ENCODE measurements around the gene MFAP2. TPM values are rescaled to one million over a fixed set of nuclear protein-coding genes. Genes with fewer than 3 reads are reported as not detected.

MFAP2 gene
- total RNA-seq, 1 donor from 2014 or later = 154 TPM

DNA sequence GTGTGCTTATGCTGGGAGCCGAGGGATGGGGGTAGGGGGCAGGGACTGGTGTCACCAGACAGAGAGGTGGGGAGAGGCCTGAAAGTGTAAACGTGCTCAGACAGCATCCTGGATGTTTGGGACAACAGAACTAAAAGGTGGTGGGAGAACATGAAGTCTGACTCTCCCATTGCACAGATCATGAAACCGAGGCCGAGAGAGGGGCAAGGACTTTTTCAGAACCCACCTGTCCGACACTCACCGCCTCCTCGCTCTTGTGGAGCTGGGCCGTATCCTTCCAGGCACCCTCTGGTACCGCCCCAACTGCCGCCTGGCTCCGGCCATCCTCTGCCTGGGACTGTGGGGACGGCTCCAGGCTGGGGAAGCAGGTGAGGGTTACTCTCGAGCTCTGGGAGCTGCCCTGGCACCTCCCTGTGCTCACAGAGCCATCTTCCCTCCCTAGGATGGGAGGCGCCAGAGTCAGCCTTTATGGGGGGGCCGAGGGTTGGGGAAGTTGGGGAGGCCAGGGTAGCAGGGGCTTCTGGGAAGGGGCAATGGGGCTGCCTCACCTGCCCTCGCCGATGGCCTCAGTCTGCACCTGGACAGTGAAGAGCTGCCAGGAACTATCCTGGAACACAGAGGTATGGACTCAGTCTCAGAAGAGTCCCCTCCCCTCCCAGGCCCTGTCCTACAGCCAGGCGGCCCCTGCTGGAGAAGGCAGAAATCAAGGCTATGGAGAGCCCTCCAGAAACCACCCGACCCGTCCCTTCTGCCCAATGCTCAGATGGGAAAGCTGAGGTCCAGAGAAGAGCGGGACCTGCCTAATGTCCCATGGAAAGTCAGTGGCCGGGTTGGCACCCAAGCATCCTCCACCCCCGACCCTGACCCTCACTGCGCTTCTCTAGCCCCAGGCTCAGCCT, 24.3 kb upstream of the MFAP2 start:
- TF ChIP-seq, protein P1, sequence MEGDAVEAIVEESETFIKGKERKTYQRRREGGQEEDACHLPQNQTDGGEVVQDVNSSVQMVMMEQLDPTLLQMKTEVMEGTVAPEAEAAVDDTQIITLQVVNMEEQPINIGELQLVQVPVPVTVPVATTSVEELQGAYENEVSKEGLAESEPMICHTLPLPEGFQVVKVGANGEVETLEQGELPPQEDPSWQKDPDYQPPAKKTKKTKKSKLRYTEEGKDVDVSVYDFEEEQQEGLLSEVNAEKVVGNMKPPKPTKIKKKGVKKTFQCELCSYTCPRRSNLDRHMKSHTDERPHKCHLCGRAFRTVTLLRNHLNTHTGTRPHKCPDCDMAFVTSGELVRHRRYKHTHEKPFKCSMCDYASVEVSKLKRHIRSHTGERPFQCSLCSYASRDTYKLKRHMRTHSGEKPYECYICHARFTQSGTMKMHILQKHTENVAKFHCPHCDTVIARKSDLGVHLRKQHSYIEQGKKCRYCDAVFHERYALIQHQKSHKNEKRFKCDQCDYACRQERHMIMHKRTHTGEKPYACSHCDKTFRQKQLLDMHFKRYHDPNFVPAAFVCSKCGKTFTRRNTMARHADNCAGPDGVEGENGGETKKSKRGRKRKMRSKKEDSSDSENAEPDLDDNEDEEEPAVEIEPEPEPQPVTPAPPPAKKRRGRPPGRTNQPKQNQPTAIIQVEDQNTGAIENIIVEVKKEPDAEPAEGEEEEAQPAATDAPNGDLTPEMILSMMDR (IDR thresholded peaks at IDR 0.05; ENCODE audit: unreplicated experiment) = no peak
- H3K9me3 Mint-ChIP-seq (ENCODE audit: unreplicated experiment) = no peaks in the 10 kb centered on the region
- H3K27ac Mint-ChIP-seq (ENCODE audit: unreplicated experiment) = no peak overlapping the region
- H3K4me1 Mint-ChIP-seq (ENCODE audit: unreplicated experiment) = no peaks in the 10 kb centered on the region
- H3K4me3 Mint-ChIP-seq (ENCODE audit: unreplicated experiment) = no peak overlapping the region
- no peak for DNase-seq (ENCODE audit: low spot score)
- H3K36me3 Mint-ChIP-seq (ENCODE audit: low read depth, unreplicated experiment) = peaks cover 5% of the 10 kb centered on the region
- peaks cover 9% of the 10 kb centered on the region for H3K27me3 Mint-ChIP-seq (ENCODE audit: unreplicated experiment)

DNA sequence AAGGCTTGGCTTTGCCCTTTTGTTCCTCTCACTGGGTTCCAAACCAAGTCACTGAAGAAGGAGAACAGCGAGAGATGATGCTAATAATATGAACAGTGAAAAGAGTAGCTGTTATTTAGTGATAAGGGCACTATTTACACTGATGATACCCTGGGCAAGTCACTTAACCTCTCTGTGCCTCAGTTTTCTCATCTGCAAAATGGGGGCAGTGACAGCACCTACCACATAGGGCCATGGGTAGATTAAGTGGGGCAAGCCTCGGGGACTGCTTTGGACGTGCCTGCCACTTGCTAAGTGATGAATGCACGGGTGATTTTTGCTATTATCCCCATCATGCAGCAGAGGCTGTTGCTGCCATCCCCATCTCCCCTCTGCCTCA, 22.1 kb upstream of the MFAP2 start:
- no peaks in the 10 kb centered on the region for H3K9me3 Mint-ChIP-seq (ENCODE audit: unreplicated experiment)
- H3K4me3 Mint-ChIP-seq (ENCODE audit: unreplicated experiment) = no peak overlapping the region
- peaks cover 7% of the 10 kb centered on the region for H3K27me3 Mint-ChIP-seq (ENCODE audit: unreplicated experiment)
- TF ChIP-seq, protein P1 (IDR thresholded peaks at IDR 0.05; ENCODE audit: unreplicated experiment) = no peak
- DNase-seq (ENCODE audit: low spot score) = no peak
- no peak overlapping the region for H3K27ac Mint-ChIP-seq (ENCODE audit: unreplicated experiment)
- no peaks in the 10 kb centered on the region for H3K4me1 Mint-ChIP-seq (ENCODE audit: unreplicated experiment)
- peaks cover 17% of the 10 kb centered on the region for H3K36me3 Mint-ChIP-seq (ENCODE audit: low read depth, unreplicated experiment)

DNA sequence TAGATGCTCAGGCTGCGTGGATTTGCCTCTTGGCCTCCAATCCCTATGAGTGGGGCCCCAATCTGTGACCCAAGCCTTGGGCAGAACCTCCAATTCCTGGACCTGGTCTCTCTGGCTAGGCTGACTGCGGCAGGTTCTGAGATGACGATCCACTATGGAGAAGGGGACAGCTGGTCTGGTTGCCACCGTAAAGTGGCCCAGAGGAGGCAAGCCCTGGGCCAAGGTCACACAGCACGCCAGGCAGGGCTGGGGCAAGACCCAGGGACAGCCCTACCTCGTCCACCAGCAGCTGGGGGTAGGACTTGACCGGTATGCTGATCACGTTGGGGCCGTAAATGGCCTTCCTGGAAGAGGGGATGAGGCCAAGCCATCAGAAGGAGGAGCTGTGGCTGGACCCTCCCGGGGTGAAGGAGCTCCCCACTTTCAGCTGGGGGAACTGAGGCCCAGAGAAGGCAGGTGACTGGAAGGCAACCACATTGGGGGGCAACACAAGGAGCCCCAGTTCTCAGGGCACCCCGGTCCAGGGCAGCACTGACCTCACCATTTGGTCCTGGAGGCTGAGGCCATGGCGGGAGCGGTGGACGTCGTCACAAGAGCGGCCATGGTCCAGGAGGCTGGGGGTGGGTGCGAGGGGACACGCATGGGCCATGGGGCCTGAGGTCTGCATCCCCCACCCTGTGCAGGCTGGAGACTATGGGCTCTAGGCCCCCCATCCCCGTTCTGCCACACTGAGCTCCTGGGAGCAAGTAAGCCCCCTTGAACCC, 21.5 kb upstream of the MFAP2 start:
- Mint-ChIP-seq H3K9me3 (ENCODE audit: unreplicated experiment) (no peaks in the 10 kb centered on the region), H3K27me3 (ENCODE audit: unreplicated experiment) (peaks cover 7% of the 10 kb centered on the region), H3K36me3 (ENCODE audit: low read depth, unreplicated experiment) (peaks cover 17% of the 10 kb centered on the region), H3K4me1 (ENCODE audit: unreplicated experiment) (no peaks in the 10 kb centered on the region), H3K4me3 (ENCODE audit: unreplicated experiment) (no peak overlapping the region), H3K27ac (ENCODE audit: unreplicated experiment) (no peak overlapping the region)
- TF ChIP-seq, protein P1 (IDR thresholded peaks at IDR 0.05; ENCODE audit: unreplicated experiment) = no peak
- DNase-seq (ENCODE audit: low spot score) = no peak

DNA sequence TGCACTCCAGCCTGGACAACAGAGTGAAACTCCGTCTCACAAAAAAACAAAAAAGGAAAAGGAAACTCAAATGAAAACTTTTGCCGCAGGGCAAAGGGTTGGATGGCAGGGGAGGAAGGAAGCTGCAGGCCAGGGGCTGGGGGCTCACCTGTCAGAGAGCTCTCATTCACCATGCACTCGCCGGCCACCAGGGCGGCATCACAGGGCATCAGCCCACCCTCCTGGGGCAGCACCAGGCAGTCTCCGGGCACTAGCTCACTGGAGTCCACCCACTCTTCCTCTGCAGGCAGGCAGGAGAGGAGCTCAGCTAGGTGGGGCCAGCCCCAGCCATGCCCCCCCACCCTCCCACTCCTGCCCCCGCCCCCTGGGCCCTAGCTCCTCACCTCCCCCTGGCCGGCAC, 19.4 kb upstream of the MFAP2 start:
- no peak overlapping the region for H3K27ac Mint-ChIP-seq (ENCODE audit: unreplicated experiment)
- DNase-seq (ENCODE audit: low spot score) = no peak
- H3K27me3 Mint-ChIP-seq (ENCODE audit: unreplicated experiment) = peaks cover 10% of the 10 kb centered on the region
- H3K9me3 Mint-ChIP-seq (ENCODE audit: unreplicated experiment) = no peaks in the 10 kb centered on the region
- TF ChIP-seq, protein P1 (IDR thresholded peaks at IDR 0.05; ENCODE audit: unreplicated experiment) = no peak
- no peak overlapping the region for H3K4me3 Mint-ChIP-seq (ENCODE audit: unreplicated experiment)
- no peaks in the 10 kb centered on the region for H3K4me1 Mint-ChIP-seq (ENCODE audit: unreplicated experiment)
- H3K36me3 Mint-ChIP-seq (ENCODE audit: low read depth, unreplicated experiment) = peaks cover 20% of the 10 kb centered on the region

DNA sequence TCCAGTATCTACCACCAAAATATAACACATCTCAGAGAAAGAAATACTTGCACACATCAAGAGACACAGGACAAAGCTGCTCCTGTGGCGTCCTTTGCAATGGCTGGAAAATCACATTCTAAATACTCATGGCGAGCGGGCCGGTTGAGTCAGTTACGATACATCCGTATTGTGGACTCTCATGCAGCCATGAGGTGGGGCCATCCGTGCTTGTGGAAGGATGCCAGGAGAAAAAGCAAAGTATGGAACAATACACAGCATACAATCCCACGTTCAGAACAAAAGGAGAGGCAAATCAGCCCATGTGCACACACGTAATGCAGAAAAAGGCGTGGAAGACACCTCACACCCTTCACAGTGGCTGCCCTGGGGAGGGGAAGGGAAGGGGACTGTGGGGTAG, 18.2 kb upstream of the MFAP2 start:
- Mint-ChIP-seq H3K36me3 (ENCODE audit: low read depth, unreplicated experiment) (peaks cover 17% of the 10 kb centered on the region), H3K9me3 (ENCODE audit: unreplicated experiment) (no peaks in the 10 kb centered on the region), H3K4me1 (ENCODE audit: unreplicated experiment) (no peaks in the 10 kb centered on the region), H3K4me3 (ENCODE audit: unreplicated experiment) (peak overlapping the region; percentile 2), H3K27ac (ENCODE audit: unreplicated experiment) (no peak overlapping the region), H3K27me3 (ENCODE audit: unreplicated experiment) (peaks cover 10% of the 10 kb centered on the region)
- DNase-seq (ENCODE audit: low spot score) = no peak
- TF ChIP-seq, protein P1 (IDR thresholded peaks at IDR 0.05; ENCODE audit: unreplicated experiment) = no peak

Measured in endothelial cell (in vitro differentiated cells).